ENCODE results near the gene CHML.

Gene CHML

GRCh38 chr1:241617426-241617825, 22.7 kb downstream of the CHML start:
- no peak for DNase-seq (ENCODE audit: low spot score)

GRCh38 chr1:241615043-241615974, 24.9 kb downstream of the CHML start:
- DNase-seq (ENCODE audit: low spot score): no peak

- no peak for DNase-seq (ENCODE audit: low spot score)
Observed at GRCh38 chr1:241614572-241614971, 25.6 kb downstream of the CHML start.

- DNase-seq (ENCODE audit: low spot score): no peak
Observed at GRCh38 chr1:241614144-241614543, 26.0 kb downstream of the CHML start.

GRCh38 chr1:241612533-241613477, 27.4 kb downstream of the CHML start:
- DNase-seq (ENCODE audit: low spot score): no peak

- DNase-seq (ENCODE audit: low spot score): no peak
Observed at GRCh38 chr1:241611736-241612135, 28.4 kb downstream of the CHML start.

- peak; percentile 86 for DNase-seq (ENCODE audit: low spot score)
Observed at GRCh38 chr1:241611063-241611462, 29.1 kb downstream of the CHML start.

GRCh38 chr1:241610056-241610815, 29.9 kb downstream of the CHML start:
- DNase-seq (ENCODE audit: low spot score): no peak

- DNase-seq (ENCODE audit: low spot score): no peak
Observed at GRCh38 chr1:241608379-241609033, 31.7 kb downstream of the CHML start.

GRCh38 chr1:241607497-241607896, 32.7 kb downstream of the CHML start:
- no peak for DNase-seq (ENCODE audit: low spot score)

GRCh38 chr1:241606544-241606943, 33.6 kb downstream of the CHML start:
- no peak for DNase-seq (ENCODE audit: low spot score)

GRCh38 chr1:241605146-241605805, 34.9 kb downstream of the CHML start:
- DNase-seq (ENCODE audit: low spot score): peak; percentile 49

- no peak for DNase-seq (ENCODE audit: low spot score)
Observed at GRCh38 chr1:241603731-241604245, 36.4 kb downstream of the CHML start.

- DNase-seq (ENCODE audit: low spot score): peak; percentile 12
Observed at GRCh38 chr1:241600496-241600901, 39.7 kb downstream of the CHML start.

- DNase-seq (ENCODE audit: low spot score): peak; percentile 75
Observed at GRCh38 chr1:241598249-241598648, 41.9 kb downstream of the CHML start.

- DNase-seq (ENCODE audit: low spot score): no peak
Observed at GRCh38 chr1:241596633-241597032, 43.5 kb downstream of the CHML start.

GRCh38 chr1:241593186-241593585, 47.0 kb downstream of the CHML start:
- no peak for DNase-seq (ENCODE audit: low spot score)

- DNase-seq (ENCODE audit: low spot score): no peak
Observed at GRCh38 chr1:241592273-241592958, 47.8 kb downstream of the CHML start.

GRCh38 chr1:241591736-241592135, 48.4 kb downstream of the CHML start:
- DNase-seq (ENCODE audit: low spot score): no peak

GRCh38 chr1:241591317-241591716, 48.9 kb downstream of the CHML start:
- no peak for DNase-seq (ENCODE audit: low spot score)

All from NAMALWA (cell line).